WTC11 (cell line): ENCODE measurements around the gene GLOD4.

Source experiments
- ATF1 ChIP-seq: sonication (generic); formaldehyde crosslinking; IDR thresholded peaks from 2 replicates; pipeline ENCODE4 v1.8.1; 2023; ENCODE audit warnings: mild to moderate bottlenecking, moderate library complexity, missing genetic modification reagents
- GABPB1 ChIP-seq: sonication (generic); formaldehyde crosslinking; IDR thresholded peaks from 2 replicates; pipeline ENCODE4 v1.8.1; 2023; ENCODE audit warnings: mild to moderate bottlenecking, missing genetic modification reagents
- JUN ChIP-seq: sonication (generic); formaldehyde crosslinking; IDR thresholded peaks from 2 replicates; pipeline ENCODE4 v1.8.0; 2023; ENCODE audit warnings: mild to moderate bottlenecking, missing genetic modification reagents
- NFE2L1 ChIP-seq: sonication (generic); formaldehyde crosslinking; IDR thresholded peaks from 2 replicates; pipeline ENCODE4 v1.8.1; 2023; ENCODE audit warnings: missing genetic modification reagents
- NFYB ChIP-seq: sonication (generic); formaldehyde crosslinking; conservative IDR thresholded peaks from 2 replicates; pipeline ENCODE4 v1.8.0; 2022; ENCODE audit warnings: low read depth, missing genetic modification reagents
- ZBTB21 ChIP-seq: sonication (generic); formaldehyde crosslinking; IDR thresholded peaks from 2 replicates; pipeline ENCODE4 v1.8.1; 2023; ENCODE audit warnings: mild to moderate bottlenecking, missing genetic modification reagents, borderline replicate concordance
- ZNF232 ChIP-seq: sonication (generic); formaldehyde crosslinking; IDR thresholded peaks from 2 replicates; pipeline ENCODE4 v1.8.0; 2022; ENCODE audit warnings: mild to moderate bottlenecking, missing genetic modification reagents
- TF ChIP-seq, protein P1 (sequence below): sonication (generic); formaldehyde crosslinking; IDR thresholded peaks from 2 replicates; pipeline ENCODE4 v1.8.1; 2022; ENCODE audit warnings: low read depth, missing genetic modification reagents, borderline replicate concordance
- TF ChIP-seq, protein P2 (sequence below): fragments of 200-600 bp; IDR thresholded peaks from 2 replicates; pipeline ENCODE4 v1.8.0; 2022; ENCODE audit warnings: antibody characterized with exemption
- TF ChIP-seq, protein P3 (sequence below): sonication (generic); formaldehyde crosslinking; IDR thresholded peaks from 2 replicates; pipeline ENCODE4 v1.8.0; 2023; ENCODE audit warnings: mild to moderate bottlenecking, missing genetic modification reagents
- TF ChIP-seq, protein P4 (sequence below): sonication (generic); formaldehyde crosslinking; IDR thresholded peaks from 2 replicates; pipeline ENCODE4 v1.8.1; 2022; ENCODE audit warnings: mild to moderate bottlenecking, missing genetic modification reagents, moderate library complexity, borderline replicate concordance
- TF ChIP-seq, protein P5 (sequence below): sonication (generic); formaldehyde crosslinking; IDR thresholded peaks from 2 replicates; pipeline ENCODE4 v1.8.1; 2023; ENCODE audit warnings: mild to moderate bottlenecking, missing genetic modification reagents, moderate library complexity

DNA sequence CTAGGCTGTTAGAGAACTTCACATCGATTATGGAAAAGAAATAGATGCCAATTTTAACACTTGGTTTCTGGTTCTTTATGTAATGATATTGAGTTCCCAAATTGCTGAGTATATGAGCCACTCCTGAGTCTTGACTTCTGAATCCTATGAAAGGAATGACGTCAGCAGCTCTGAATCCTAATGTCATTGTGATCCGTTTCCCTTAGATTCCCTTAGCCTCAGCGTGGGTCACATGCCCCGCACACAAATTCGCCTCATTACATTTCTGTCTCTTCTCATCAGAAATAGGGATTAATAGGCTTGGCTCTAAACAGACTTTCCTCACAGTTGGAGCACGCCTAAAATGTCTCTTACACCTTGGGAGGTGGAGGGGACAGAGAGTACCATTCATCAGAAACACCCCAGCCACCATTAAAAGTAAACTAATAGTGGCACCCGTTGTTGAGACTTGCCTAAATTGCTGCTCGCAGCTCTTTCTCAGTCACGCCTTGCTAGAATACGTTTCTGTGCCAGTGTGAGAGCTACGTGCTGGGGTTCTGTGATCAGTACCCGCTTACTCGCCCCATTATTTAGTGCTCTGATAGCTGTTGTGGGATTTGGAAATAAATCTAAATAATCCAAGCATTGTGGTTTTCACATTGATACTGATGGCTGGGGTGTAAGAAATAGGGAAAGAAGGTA lies 7.2 kb upstream of the GLOD4 start:
- TF ChIP-seq, protein P1, sequence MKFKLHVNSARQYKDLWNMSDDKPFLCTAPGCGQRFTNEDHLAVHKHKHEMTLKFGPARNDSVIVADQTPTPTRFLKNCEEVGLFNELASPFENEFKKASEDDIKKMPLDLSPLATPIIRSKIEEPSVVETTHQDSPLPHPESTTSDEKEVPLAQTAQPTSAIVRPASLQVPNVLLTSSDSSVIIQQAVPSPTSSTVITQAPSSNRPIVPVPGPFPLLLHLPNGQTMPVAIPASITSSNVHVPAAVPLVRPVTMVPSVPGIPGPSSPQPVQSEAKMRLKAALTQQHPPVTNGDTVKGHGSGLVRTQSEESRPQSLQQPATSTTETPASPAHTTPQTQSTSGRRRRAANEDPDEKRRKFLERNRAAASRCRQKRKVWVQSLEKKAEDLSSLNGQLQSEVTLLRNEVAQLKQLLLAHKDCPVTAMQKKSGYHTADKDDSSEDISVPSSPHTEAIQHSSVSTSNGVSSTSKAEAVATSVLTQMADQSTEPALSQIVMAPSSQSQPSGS (CRISPR knock-in tag), result no peak
- TF ChIP-seq, protein P2, sequence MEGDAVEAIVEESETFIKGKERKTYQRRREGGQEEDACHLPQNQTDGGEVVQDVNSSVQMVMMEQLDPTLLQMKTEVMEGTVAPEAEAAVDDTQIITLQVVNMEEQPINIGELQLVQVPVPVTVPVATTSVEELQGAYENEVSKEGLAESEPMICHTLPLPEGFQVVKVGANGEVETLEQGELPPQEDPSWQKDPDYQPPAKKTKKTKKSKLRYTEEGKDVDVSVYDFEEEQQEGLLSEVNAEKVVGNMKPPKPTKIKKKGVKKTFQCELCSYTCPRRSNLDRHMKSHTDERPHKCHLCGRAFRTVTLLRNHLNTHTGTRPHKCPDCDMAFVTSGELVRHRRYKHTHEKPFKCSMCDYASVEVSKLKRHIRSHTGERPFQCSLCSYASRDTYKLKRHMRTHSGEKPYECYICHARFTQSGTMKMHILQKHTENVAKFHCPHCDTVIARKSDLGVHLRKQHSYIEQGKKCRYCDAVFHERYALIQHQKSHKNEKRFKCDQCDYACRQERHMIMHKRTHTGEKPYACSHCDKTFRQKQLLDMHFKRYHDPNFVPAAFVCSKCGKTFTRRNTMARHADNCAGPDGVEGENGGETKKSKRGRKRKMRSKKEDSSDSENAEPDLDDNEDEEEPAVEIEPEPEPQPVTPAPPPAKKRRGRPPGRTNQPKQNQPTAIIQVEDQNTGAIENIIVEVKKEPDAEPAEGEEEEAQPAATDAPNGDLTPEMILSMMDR, result no peak
- TF ChIP-seq GABPB1 (CRISPR knock-in tag) (no peak), NFE2L1 (CRISPR knock-in tag) (no peak), NFYB (CRISPR knock-in tag) (no peak), ATF1 (CRISPR knock-in tag) (no peak), ZBTB21 (no peak), ZNF232 (no peak), JUN (no peak)
- TF ChIP-seq, protein P3, sequence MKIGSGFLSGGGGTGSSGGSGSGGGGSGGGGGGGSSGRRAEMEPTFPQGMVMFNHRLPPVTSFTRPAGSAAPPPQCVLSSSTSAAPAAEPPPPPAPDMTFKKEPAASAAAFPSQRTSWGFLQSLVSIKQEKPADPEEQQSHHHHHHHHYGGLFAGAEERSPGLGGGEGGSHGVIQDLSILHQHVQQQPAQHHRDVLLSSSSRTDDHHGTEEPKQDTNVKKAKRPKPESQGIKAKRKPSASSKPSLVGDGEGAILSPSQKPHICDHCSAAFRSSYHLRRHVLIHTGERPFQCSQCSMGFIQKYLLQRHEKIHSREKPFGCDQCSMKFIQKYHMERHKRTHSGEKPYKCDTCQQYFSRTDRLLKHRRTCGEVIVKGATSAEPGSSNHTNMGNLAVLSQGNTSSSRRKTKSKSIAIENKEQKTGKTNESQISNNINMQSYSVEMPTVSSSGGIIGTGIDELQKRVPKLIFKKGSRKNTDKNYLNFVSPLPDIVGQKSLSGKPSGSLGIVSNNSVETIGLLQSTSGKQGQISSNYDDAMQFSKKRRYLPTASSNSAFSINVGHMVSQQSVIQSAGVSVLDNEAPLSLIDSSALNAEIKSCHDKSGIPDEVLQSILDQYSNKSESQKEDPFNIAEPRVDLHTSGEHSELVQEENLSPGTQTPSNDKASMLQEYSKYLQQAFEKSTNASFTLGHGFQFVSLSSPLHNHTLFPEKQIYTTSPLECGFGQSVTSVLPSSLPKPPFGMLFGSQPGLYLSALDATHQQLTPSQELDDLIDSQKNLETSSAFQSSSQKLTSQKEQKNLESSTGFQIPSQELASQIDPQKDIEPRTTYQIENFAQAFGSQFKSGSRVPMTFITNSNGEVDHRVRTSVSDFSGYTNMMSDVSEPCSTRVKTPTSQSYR (CRISPR knock-in tag), result no peak
- TF ChIP-seq, protein P4, sequence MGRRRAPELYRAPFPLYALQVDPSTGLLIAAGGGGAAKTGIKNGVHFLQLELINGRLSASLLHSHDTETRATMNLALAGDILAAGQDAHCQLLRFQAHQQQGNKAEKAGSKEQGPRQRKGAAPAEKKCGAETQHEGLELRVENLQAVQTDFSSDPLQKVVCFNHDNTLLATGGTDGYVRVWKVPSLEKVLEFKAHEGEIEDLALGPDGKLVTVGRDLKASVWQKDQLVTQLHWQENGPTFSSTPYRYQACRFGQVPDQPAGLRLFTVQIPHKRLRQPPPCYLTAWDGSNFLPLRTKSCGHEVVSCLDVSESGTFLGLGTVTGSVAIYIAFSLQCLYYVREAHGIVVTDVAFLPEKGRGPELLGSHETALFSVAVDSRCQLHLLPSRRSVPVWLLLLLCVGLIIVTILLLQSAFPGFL (CRISPR knock-in tag), result no peak
- TF ChIP-seq, protein P5, sequence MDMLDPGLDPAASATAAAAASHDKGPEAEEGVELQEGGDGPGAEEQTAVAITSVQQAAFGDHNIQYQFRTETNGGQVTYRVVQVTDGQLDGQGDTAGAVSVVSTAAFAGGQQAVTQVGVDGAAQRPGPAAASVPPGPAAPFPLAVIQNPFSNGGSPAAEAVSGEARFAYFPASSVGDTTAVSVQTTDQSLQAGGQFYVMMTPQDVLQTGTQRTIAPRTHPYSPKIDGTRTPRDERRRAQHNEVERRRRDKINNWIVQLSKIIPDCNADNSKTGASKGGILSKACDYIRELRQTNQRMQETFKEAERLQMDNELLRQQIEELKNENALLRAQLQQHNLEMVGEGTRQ (CRISPR knock-in tag), result no peak
